ENCODE data around the gene HHAT.

Gene HHAT

DNA sequence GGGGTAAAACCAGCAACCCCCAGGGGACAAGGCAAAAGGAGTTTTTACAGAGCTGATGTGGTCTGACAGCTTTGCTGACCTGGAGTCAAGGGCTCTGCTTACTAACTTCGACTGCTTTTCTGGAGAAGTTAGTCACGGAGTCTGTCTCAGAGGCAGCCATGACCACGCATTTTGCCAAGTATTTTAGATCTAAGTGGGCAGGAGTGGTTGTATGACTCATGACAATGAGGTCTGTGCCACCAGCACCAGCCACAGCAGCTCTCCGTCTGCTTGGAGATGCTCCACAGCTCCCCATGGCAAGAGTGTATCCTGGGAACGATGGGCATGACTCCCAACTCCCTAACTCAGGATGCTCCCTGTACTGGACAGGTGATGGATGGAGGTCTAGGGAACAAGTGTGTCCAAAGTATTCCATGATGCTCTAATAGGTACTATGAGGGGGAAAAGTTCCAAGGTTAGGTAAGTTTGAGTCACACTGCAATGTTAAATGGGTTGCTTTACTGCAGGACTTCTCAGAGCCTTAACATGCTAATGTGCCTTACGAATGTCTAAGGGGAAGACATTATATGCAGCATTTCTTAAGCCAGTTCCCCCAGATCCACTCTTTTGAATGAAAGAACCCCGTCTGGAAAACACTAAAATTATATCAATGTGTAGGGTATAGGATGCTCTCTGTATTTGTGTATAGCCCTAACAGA lies 359.0 kb downstream of the HHAT start:
- no peaks in the 10 kb centered on the region for H3K79me2 ChIP-seq
- no peaks in the 10 kb centered on the region for H3K27me3 ChIP-seq (ENCODE audit: control insufficient read depth, insufficient read depth, low read length)
- H3K9me3 ChIP-seq (ENCODE audit: control insufficient read depth, low read length), result no peaks in the 10 kb centered on the region
- H2AFZ ChIP-seq, result no peak overlapping the region
- TF ChIP-seq, protein P1, sequence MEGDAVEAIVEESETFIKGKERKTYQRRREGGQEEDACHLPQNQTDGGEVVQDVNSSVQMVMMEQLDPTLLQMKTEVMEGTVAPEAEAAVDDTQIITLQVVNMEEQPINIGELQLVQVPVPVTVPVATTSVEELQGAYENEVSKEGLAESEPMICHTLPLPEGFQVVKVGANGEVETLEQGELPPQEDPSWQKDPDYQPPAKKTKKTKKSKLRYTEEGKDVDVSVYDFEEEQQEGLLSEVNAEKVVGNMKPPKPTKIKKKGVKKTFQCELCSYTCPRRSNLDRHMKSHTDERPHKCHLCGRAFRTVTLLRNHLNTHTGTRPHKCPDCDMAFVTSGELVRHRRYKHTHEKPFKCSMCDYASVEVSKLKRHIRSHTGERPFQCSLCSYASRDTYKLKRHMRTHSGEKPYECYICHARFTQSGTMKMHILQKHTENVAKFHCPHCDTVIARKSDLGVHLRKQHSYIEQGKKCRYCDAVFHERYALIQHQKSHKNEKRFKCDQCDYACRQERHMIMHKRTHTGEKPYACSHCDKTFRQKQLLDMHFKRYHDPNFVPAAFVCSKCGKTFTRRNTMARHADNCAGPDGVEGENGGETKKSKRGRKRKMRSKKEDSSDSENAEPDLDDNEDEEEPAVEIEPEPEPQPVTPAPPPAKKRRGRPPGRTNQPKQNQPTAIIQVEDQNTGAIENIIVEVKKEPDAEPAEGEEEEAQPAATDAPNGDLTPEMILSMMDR (IDR thresholded peaks at IDR 0.05), result no peak
- H3K4me1 ChIP-seq, result no peaks in the 10 kb centered on the region
- H3K4me2 ChIP-seq (ENCODE audit: low read length), result no peak overlapping the region
- H3K27ac ChIP-seq, result no peak overlapping the region
- H3K4me3 ChIP-seq (ENCODE audit: low read depth, low read length), result no peak overlapping the region
- no peaks in the 10 kb centered on the region for H3K36me3 ChIP-seq (ENCODE audit: control insufficient read depth, insufficient read depth, low read length)
- H3K9ac ChIP-seq, result no peak overlapping the region

DNA sequence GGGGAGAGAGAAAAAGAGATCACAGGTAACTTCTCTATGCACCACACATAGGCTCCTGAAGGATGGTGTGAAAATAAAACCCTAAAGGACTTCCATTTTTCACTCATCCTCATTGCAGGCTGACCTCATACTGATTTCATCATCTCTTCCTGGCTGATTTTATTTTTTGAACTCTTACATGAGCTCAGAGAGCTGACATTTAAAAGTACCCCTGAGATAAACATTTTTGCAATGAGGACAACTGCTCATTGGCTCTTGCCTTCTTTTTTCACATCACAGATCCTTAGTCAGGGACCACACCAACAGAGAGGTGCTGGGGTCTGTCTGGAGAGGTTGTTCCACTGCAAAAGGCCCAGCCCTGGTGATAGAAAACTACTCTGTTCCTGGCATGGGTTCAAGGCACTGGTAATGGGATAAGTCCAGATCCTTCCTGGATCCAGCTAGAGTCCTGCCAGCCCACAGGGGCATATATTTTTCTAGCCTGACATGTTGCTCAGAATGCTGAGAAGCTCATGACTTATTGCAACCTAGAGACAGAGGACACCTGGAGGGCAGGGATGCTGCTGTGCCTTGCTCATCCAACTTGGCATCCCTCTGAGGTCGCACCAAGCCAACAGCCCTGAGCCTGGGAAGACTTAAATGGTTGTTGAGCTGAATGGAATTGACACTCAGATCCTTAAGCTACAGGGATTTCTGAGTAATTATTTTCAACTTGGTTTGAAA lies 360.0 kb downstream of the HHAT start:
- Histone ChIP-seq H3K9me3 (ENCODE audit: control insufficient read depth, low read length) (no peaks in the 10 kb centered on the region), H3K4me2 (ENCODE audit: low read length) (no peak overlapping the region), H3K4me3 (ENCODE audit: low read depth, low read length) (no peak overlapping the region), H3K4me1 (no peaks in the 10 kb centered on the region), H3K27ac (no peak overlapping the region), H3K27me3 (ENCODE audit: control insufficient read depth, insufficient read depth, low read length) (no peaks in the 10 kb centered on the region), H2AFZ (no peak overlapping the region), H3K79me2 (no peaks in the 10 kb centered on the region), H3K36me3 (ENCODE audit: control insufficient read depth, insufficient read depth, low read length) (no peaks in the 10 kb centered on the region), H3K9ac (no peak overlapping the region)
- TF ChIP-seq, protein P1 (IDR thresholded peaks at IDR 0.05), result no peak

DNA sequence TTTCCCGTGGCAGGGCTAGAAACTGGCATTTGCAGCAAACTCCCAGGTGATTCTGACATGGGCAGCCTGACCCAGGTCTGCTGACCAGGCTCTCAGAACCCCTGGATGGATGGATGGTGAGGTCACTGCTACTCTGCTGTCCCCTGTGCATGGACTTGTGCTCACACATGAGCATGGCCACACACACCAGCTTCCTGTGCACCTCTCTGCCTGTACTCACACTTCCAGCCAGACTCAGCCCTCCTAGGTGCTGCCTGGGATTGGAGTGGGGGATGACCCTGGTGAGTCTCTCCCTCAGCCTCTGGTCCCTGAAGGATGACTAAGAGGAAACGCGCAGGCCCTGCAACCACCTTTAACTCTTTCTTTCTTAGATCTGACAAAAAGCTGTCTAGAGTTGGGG lies 361.1 kb downstream of the HHAT start:
- Histone ChIP-seq H2AFZ (no peak overlapping the region), H3K36me3 (ENCODE audit: control insufficient read depth, insufficient read depth, low read length) (no peaks in the 10 kb centered on the region), H3K4me3 (ENCODE audit: low read depth, low read length) (no peak overlapping the region), H3K4me1 (no peaks in the 10 kb centered on the region), H3K27ac (no peak overlapping the region), H3K9ac (no peak overlapping the region), H3K27me3 (ENCODE audit: control insufficient read depth, insufficient read depth, low read length) (no peaks in the 10 kb centered on the region), H3K9me3 (ENCODE audit: control insufficient read depth, low read length) (no peaks in the 10 kb centered on the region), H3K4me2 (ENCODE audit: low read length) (no peak overlapping the region), H3K79me2 (no peaks in the 10 kb centered on the region)
- TF ChIP-seq, protein P1 (IDR thresholded peaks at IDR 0.05), result no peak

DNA sequence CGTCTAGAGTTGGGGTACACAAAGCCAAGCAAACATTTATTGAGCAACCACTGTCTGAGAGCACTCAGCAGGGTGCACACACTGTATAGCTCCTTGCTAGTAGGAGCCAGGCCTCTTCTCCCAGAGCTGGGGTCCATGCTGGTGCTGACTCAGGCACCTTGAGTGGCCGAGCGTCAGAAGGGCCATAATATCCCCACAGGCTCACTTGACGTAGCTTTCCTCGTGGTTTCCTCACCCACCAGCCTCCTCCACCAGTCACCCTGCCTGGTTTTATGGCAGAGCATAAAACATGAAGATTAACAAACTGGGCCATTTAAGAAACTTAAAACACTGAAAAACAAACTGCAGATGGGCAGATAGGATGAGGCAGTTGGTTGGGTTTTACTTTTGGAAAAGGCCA lies 361.5 kb downstream of the HHAT start:
- Histone ChIP-seq H3K9ac (no peak overlapping the region), H3K27ac (no peak overlapping the region), H3K27me3 (ENCODE audit: control insufficient read depth, insufficient read depth, low read length) (no peaks in the 10 kb centered on the region), H2AFZ (no peak overlapping the region), H3K9me3 (ENCODE audit: control insufficient read depth, low read length) (no peaks in the 10 kb centered on the region), H3K79me2 (no peaks in the 10 kb centered on the region), H3K4me3 (ENCODE audit: low read depth, low read length) (no peak overlapping the region), H3K36me3 (ENCODE audit: control insufficient read depth, insufficient read depth, low read length) (no peaks in the 10 kb centered on the region), H3K4me2 (ENCODE audit: low read length) (no peak overlapping the region), H3K4me1 (no peaks in the 10 kb centered on the region)
- TF ChIP-seq, protein P1 (IDR thresholded peaks at IDR 0.05), result no peak
